ENCODE results near the gene FLNC. TPM values are rescaled to one million over a fixed set of nuclear protein-coding genes. Genes with fewer than 3 reads are reported as not detected.
A peak's percentile ranks its signal among the peaks of the same experiment; 100 is the strongest.

FLNC gene
- total and polyA plus RNA-seq, 2 of the 4 experiments (the other 2 are of a cell fraction): 116 to 154 TPM

DNA sequence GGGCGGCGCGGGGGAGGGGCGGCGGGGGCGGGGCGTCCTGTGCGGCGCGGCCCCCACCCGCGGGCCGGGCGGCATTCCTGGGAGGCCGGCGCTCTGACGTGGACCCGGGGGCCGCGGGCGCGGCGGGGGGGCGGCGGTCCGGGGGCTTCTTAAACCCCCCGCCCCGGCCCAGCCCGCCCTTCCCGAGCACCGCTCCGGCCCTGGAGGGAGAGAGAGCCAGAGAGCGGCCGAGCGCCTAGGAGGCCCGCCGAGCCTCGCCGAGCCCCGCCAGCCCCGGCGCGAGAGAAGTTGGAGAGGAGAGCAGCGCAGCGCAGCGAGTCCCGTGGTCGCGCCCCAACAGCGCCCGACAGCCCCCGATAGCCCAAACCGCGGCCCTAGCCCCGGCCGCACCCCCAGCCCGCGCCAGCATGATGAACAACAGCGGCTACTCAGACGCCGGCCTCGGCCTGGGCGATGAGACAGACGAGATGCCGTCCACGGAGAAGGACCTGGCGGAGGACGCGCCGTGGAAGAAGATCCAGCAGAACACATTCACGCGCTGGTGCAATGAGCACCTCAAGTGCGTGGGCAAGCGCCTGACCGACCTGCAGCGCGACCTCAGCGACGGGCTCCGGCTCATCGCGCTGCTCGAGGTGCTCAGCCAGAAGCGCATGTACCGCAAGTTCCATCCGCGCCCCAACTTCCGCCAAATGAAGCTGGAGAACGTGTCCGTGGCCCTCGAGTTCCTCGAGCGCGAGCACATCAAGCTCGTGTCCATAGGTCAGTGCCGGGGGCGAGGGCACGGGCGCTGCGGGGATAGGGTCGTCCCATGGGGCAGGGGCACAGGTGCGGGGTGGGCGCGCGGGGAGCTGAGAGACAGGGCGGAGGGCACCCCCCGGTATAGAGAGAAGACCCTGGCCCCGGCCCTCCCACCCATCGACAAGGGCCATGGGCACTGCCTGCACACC is at the start of gene FLNC (continued):
- TF ChIP-seq MXI1 (IDR thresholded peaks at IDR 0.05; ENCODE audit: borderline replicate concordance, low read depth, low read length) (peak; percentile 48; the same call in 1 of the 2 replicates), ELK1 (IDR thresholded peaks at IDR 0.05; ENCODE audit: borderline replicate concordance, low read depth, low read length) (no peak), CEBPB (IDR thresholded peaks at IDR 0.05; ENCODE audit: low read depth, low read length) (no peak)

Measured in IMR-90 (cell line).